Stimulated activated naive CD4-positive, alpha-beta T cell (primary cell): ENCODE data around the gene BPTF.
"Not testable (repeated sequence)": the region's sequence is repeated elsewhere in the genome, so short reads cannot be mapped to it uniquely, and the experiment has no call there.

Experiments
- DNase-seq, 6 experiments: peaks; one replicate each; lab custom pipeline; 2025; lab: John Stamatoyannopoulos, UW

Gene BPTF

GRCh38 chr17:68006797-68007196, 181.5 kb downstream of the BPTF start:
- no peak for DNase-seq

- DNase-seq, result peak in 5 of 6 experiments; percentile 9 to 53 (median 27)
Observed at GRCh38 chr17:68011199-68011665, 185.9 kb downstream of the BPTF start.

GRCh38 chr17:68013385-68013784, 188.1 kb downstream of the BPTF start:
- DNase-seq, result no peak

- DNase-seq, result no peak
Observed at GRCh38 chr17:68015081-68015723, 189.9 kb downstream of the BPTF start.

- DNase-seq, result no peak
Observed at GRCh38 chr17:68016838-68017237, 191.5 kb downstream of the BPTF start.

GRCh38 chr17:68018493-68018892, 193.2 kb downstream of the BPTF start:
- DNase-seq, result not testable (repeated sequence)

- DNase-seq, result no peak
Observed at GRCh38 chr17:68019336-68019674, 194.0 kb downstream of the BPTF start.

GRCh38 chr17:68019675-68020408, 194.5 kb downstream of the BPTF start:
- DNase-seq, result peak; percentile 82 to 94 (median 90)

- no peak for DNase-seq
Observed at GRCh38 chr17:68020409-68020756, 195.1 kb downstream of the BPTF start.

- DNase-seq, result not testable (repeated sequence)
Observed at GRCh38 chr17:68020791-68021190, 195.5 kb downstream of the BPTF start.

- DNase-seq, result no peak
Observed at GRCh38 chr17:68021963-68022362, 196.7 kb downstream of the BPTF start.

GRCh38 chr17:68022547-68022946, 197.2 kb downstream of the BPTF start:
- not testable (repeated sequence) for DNase-seq

GRCh38 chr17:68029512-68030215, 204.4 kb downstream of the BPTF start:
- DNase-seq, result no peak
